Measurements from ENCODE around the gene CREB5. TPM values are rescaled to one million over a fixed set of nuclear protein-coding genes. Genes with fewer than 3 reads are reported as not detected.

Gene CREB5
- total and polyA plus RNA-seq, 2 of the 13 experiments (the other 11 are each of a cell fraction or from before 2014, with no cell fraction given) = 0.38 to 0.71 TPM

DNA sequence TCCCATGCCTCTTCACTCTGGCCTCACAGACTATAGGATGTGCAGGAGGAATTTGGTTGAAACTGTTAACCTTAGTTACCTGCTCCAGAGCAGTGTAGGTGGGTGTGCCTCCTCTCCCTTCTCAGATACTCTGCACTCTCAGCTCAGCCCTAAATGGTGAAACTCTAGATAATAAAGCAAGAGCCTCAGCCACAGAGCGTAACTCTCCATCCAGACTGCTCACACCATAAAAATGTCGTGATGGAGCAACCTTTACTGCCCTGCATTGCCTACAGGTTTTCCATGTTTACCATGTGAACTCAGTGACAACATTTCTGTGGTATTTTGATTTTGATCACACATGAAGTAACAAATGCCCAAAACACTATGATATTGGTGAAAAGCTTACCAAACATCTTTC is 227.7 kb downstream of the CREB5 start:
- H3K36me3 ChIP-seq (replicated peaks in 1 of 2; ENCODE audit: control insufficient read depth in 1 of 2, insufficient read depth in 2 of 2, low read length in 2 of 2) = no peaks in the 10 kb centered on the region
- ATAC-seq (no peak), DNase-seq (ENCODE audit: low spot score) (no peak), FAIRE-seq (no peak)
- TF ChIP-seq KMT2B (CRISPR knock-in tag; IDR thresholded peaks at IDR 0.05) = no peak
- TF ChIP-seq ZBTB1 (CRISPR knock-in tag; IDR thresholded peaks at IDR 0.05; ENCODE audit: borderline replicate concordance) = no peak
- no peak for TF ChIP-seq ZNF281 (CRISPR knock-in tag; IDR thresholded peaks at IDR 0.05; ENCODE audit: borderline replicate concordance)
- TF ChIP-seq ZNF34 (CRISPR knock-in tag; IDR thresholded peaks at IDR 0.05; ENCODE audit: borderline replicate concordance) = no peak
- TF ChIP-seq ZSCAN21 (CRISPR knock-in tag; IDR thresholded peaks at IDR 0.05; ENCODE audit: borderline replicate concordance) = no peak
- TF ChIP-seq ZNF136 (CRISPR knock-in tag; IDR thresholded peaks at IDR 0.05; ENCODE audit: low read depth) = no peak
- no peak for TF ChIP-seq ZNF530 (CRISPR knock-in tag; IDR thresholded peaks at IDR 0.05; ENCODE audit: low read depth)
- TF ChIP-seq ZNF644 (CRISPR knock-in tag; IDR thresholded peaks at IDR 0.05; ENCODE audit: low read depth) = no peak
- TF ChIP-seq MYC (CRISPR knock-in tag; IDR thresholded peaks at IDR 0.05; ENCODE audit: borderline replicate concordance) = no peak
- no peak for TF ChIP-seq ZNF331 (CRISPR knock-in tag; IDR thresholded peaks at IDR 0.05)
- TF ChIP-seq, protein P1, sequence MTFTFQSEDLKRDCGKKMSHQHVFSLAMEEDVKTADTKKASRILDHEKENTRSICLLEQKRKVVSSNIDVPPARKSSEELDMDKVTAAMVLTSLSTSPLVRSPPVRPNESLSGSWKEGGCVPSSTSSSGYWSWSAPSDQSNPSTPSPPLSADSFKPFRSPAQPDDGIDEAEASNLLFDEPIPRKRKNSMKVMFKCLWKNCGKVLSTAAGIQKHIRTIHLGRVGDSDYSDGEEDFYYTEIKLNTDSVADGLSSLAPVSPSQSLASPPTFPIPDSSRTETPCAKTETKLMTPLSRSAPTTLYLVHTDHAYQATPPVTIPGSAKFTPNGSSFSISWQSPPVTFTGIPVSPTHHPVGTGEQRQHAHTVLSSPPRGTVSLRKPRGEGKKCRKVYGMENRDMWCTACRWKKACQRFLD (CRISPR knock-in tag; IDR thresholded peaks at IDR 0.05; ENCODE audit: borderline replicate concordance) = no peak
- TF ChIP-seq NR1H2 (CRISPR knock-in tag; IDR thresholded peaks at IDR 0.05; ENCODE audit: borderline replicate concordance, low read depth) = no peak
- TF ChIP-seq TRIM22 (IDR thresholded peaks at IDR 0.05) = no peak
- no peak overlapping the region for H3K4me2 ChIP-seq (ENCODE audit: low read depth, low read length)
- no peaks in the 10 kb centered on the region for H3K79me2 ChIP-seq (ENCODE audit: insufficient read depth, low read length)
- no TSS peak for BruUV-seq (replicated peaks)
- in situ Hi-C loops (cut with HindIII; ENCODE audit: extremely low pct_ligation_motif_present, low pct_unique_long_range_greater_than_20kb) = no loop called here
- H2AFZ ChIP-seq (ENCODE audit: low read length) = no peak overlapping the region
- H3K9me3 ChIP-seq (ENCODE audit: low read length) = no peaks in the 10 kb centered on the region
- intact Hi-C loops (cut with micrococcal nuclease; ENCODE audit: unreplicated experiment) = no loop called here
- H4K20me1 ChIP-seq (ENCODE audit: insufficient read depth, low read length) = no peaks in the 10 kb centered on the region
- no peak overlapping the region for H3K27ac ChIP-seq (ENCODE audit: extremely low read length, insufficient read depth, low read length)
- ChIA-PET POLR2A (no interaction called here), CTCF (ENCODE audit: low intra/inter-chr PET ratio, low total read pairs) (no interaction called here)
- H3K4me1 ChIP-seq (ENCODE audit: insufficient read depth, low read length) = no peaks in the 10 kb centered on the region
- H3K9ac ChIP-seq (ENCODE audit: insufficient read depth, low read depth, low read length) = no peak overlapping the region
- no peak overlapping the region for H3K4me3 ChIP-seq (replicated peaks in 1 of 3; ENCODE audit: insufficient read depth in 1 of 3, low read depth in 2 of 3, low read length in 3 of 3)
- peaks cover 0 to 16% of the 10 kb centered on the region in 2 experiments; a peak in 1 of 5 replicates for H3K27me3 ChIP-seq (ENCODE audit: control insufficient read depth in 1 of 2, insufficient read depth in 2 of 2, low read length in 2 of 2)
- WGBS (ENCODE audit: low lambda C conversion rate) = 31% methylated on average over 2 of the region's 2 CpGs
